Psoas muscle (tissue), 8 donors: Measurements from ENCODE around the gene TSHR. TPM values are rescaled to one million over a fixed set of nuclear protein-coding genes. Genes with fewer than 3 reads are reported as not detected.

ENCODE experiments used
- ATAC-seq, 4 donors: fragments of 200-7000 bp; cut with Tn5 transposase; one replicate each; pipeline ENCODE4 v1.9.1; 2020; ENCODE audit warnings: moderate library complexity in 3 of 4, mild to moderate bottlenecking in 2 of 4
- DNase-seq, 2 donors: peaks; one replicate each; pipeline ENCODE4 v3.0.0-alpha.2; 2020
- H3K27ac ChIP-seq: fragments of 200-600 bp; one replicate; pipeline ENCODE4 v1.8.0; 2022
- H3K27me3 ChIP-seq, 3 donors: fragments of 200-600 bp in 1 of 3; one replicate each; pipeline versions ENCODE4 v1.6.1 to v1.8.0; 2013 to 2022; ENCODE audit warnings: low read length in 2 of 3, mild to moderate bottlenecking in 2 of 3, moderate library complexity in 1 of 3; ENCODE audit not compliant: insufficient read depth in 3 of 3
- H3K36me3 ChIP-seq, 2 donors: fragments of 200-600 bp in 1 of 2; one replicate each; pipeline versions ENCODE4 v1.6.1 to v1.8.0; 2013 to 2022; ENCODE audit warnings: low read depth in 1 of 2, mild to moderate bottlenecking in 1 of 2, moderate library complexity in 1 of 2; ENCODE audit not compliant: insufficient read depth in 1 of 2
- H3K4me1 ChIP-seq: fragments of 200-600 bp; one replicate; pipeline ENCODE4 v1.8.0; 2022
- H3K4me3 ChIP-seq: fragments of 200-600 bp; one replicate; pipeline ENCODE4 v1.8.0; 2022; ENCODE audit warnings: mild to moderate bottlenecking
- H3K9me3 ChIP-seq: fragments of 200-600 bp; one replicate; pipeline ENCODE4 v1.8.0; 2022
- CTCF ChIP-seq: fragments of 200-600 bp; IDR thresholded peaks from one replicate; pipeline ENCODE4 v1.8.0; 2022; ENCODE audit warnings: antibody characterized with exemption
- WGBS, 3 donors: extraction: QIAGEN DNeasy Blood & Tissue Kit; methylation state at CpG; one replicate each; pipeline versions ENCODE4 v1.1.6 to v1.1.7; 2013; 5-methylcytosine and 5-hydroxymethylcytosine counted together
- intact Hi-C, 2 donors: fragments of 100-400 bp; cut with DNase I; formaldehyde crosslinking; loops; one replicate each; pipeline versions ENCODE4 v1.11.0 to v1.14.2; 2022
- polyA plus RNA-seq, 3 donors: library from polyadenylated mRNA; stranded (reverse); fragments of 200-250 nt; gene quantifications; one replicate each; pipeline ENCODE4 v1.2.3, GENCODE V29; 2013
- total RNA-seq, 4 donors: library from RNA; stranded (reverse); fragmentation: NEBNext Ultra II Directional in 2 of 4; extraction: Animal tissue kit (Norgen Biotek cat#: 25700) in 2 of 4; gene quantifications; one replicate each; pipeline versions ENCODE4 v1.2.1 to v1.2.4, GENCODE V29; 2021 to 2023
- donor health status: healthy with polysubstance abuse.
- donor health status: DM: no; HTN: no; CAD: no; lungs with moderate emphysema.
- donor health status: Bipolar disorder and iron deficiency.
- donor health status: healthy.
- donor health status: DM: yes; HTN: yes; CAD: no.
- donor health status: DM: no; HTN: no; CAD: no.
- donor health status: DM: no; HTN: no; CAD: no.
- donor health status: DM: yes; HTN: yes; CAD: no.

TSHR gene
- total and polyA plus RNA-seq, 7 donors = 0.01 to 0.60 (median 0.12) TPM; not detected in 2

- intact Hi-C loops = no loop called here
Measured at GRCh38 chr14:80978403-80978802, 23.0 kb downstream of the TSHR start.

GRCh38 chr14:80979951-80980350 lies 24.5 kb downstream of the TSHR start:
- Histone ChIP-seq H3K4me1 (no peaks in the 10 kb centered on the region), H3K27ac (no peak overlapping the region), H3K4me3 (no peak overlapping the region), H3K27me3 (no peaks in the 10 kb centered on the region), H3K9me3 (no peaks in the 10 kb centered on the region), H3K36me3 (no peaks in the 10 kb centered on the region)
- intact Hi-C loops = no loop called here
- DNase-seq (no peak), ATAC-seq (no peak)
- 81 to 84% (median 82%) methylated on average over 2 of the region's 2 CpGs for WGBS, 3 donors
- no peak for TF ChIP-seq CTCF

More at GRCh38 chr14:80978403-80978802, 23.0 kb downstream of the TSHR start:
- TF ChIP-seq CTCF = no peak
- ATAC-seq (no peak), DNase-seq (no peak)
- Histone ChIP-seq H3K4me3 (no peak overlapping the region), H3K36me3 (no peaks in the 10 kb centered on the region), H3K27ac (no peak overlapping the region), H3K4me1 (peaks cover 13% of the 10 kb centered on the region), H3K9me3 (no peaks in the 10 kb centered on the region), H3K27me3 (no peaks in the 10 kb centered on the region)
- 45 to 68% (median 46%) methylated on average over 2 of the region's 2 CpGs for WGBS, 3 donors

- Histone ChIP-seq H3K9me3 (no peaks in the 10 kb centered on the region), H3K4me1 (no peaks in the 10 kb centered on the region), H3K36me3 (no peaks in the 10 kb centered on the region), H3K4me3 (no peak overlapping the region), H3K27me3 (no peaks in the 10 kb centered on the region), H3K27ac (no peak overlapping the region)
- 42 to 51% (median 46%) methylated on average over 3 of the region's 3 CpGs for WGBS, 3 donors
- no peak for DNase-seq
- no peak for ATAC-seq
- intact Hi-C loops = no loop called here
- no peak for TF ChIP-seq CTCF
Measured at GRCh38 chr14:80981156-80981555, 25.7 kb downstream of the TSHR start.

GRCh38 chr14:80981673-80982072 lies 26.3 kb downstream of the TSHR start:
- ATAC-seq (peak in 3 of 4 donors; percentile 57 to 73 (median 67)), DNase-seq (no peak)
- Histone ChIP-seq H3K27ac (no peak overlapping the region), H3K36me3 (no peaks in the 10 kb centered on the region), H3K4me3 (no peak overlapping the region), H3K9me3 (no peaks in the 10 kb centered on the region), H3K27me3 (no peaks in the 10 kb centered on the region), H3K4me1 (no peaks in the 10 kb centered on the region)
- intact Hi-C loops = no loop called here
- 32 to 47% (median 43%) methylated on average over 7 of the region's 7 CpGs for WGBS, 3 donors
- no peak for TF ChIP-seq CTCF

- DNase-seq (no peak), ATAC-seq (no peak)
- H3K4me1 ChIP-seq = no peaks in the 10 kb centered on the region
- H3K4me3 ChIP-seq = no peak overlapping the region
- H3K36me3 ChIP-seq = no peaks in the 10 kb centered on the region
- no peaks in the 10 kb centered on the region for H3K9me3 ChIP-seq
- no peaks in the 10 kb centered on the region for H3K27me3 ChIP-seq
- no peak overlapping the region for H3K27ac ChIP-seq
- 68 to 84% (median 78%) methylated on average over 2 of the region's 2 CpGs for WGBS, 3 donors
- intact Hi-C loops = no loop called here
- TF ChIP-seq CTCF = no peak
Measured at GRCh38 chr14:80982711-80983110, 27.3 kb downstream of the TSHR start.
